Renal cortex interstitium (tissue), 11 donors: ENCODE data around the gene SRSF12. TPM values are rescaled to one million over a fixed set of nuclear protein-coding genes. Genes with fewer than 3 reads are reported as not detected.

Source experiments
- DNase-seq, 11 donors: peaks; one replicate each; pipeline ENCODE4 v3.0.0-alpha.2; 2013; ENCODE audit warnings: low read depth in 9 of 11, low spot score in 4 of 11; ENCODE audit errors: extremely low read depth in 1 of 11
- polyA plus RNA-seq, 3 donors: library from polyadenylated mRNA; unstranded; fragments of 120-200 nt; gene quantifications; one replicate each; pipeline ENCODE4 v1.2.1, GENCODE V29; 2013; ENCODE audit not compliant: insufficient read length in 3 of 3

Gene SRSF12
- polyA plus RNA-seq, 3 donors, result 14.0 to 17.4 (median 16.3) TPM

- no peak for DNase-seq
Observed at GRCh38 chr6:89051676-89052075, 66.2 kb downstream of the SRSF12 start.

GRCh38 chr6:89050697-89051096 lies 67.2 kb downstream of the SRSF12 start:
- DNase-seq, result no peak

GRCh38 chr6:89050155-89050554 lies 67.7 kb downstream of the SRSF12 start:
- no peak for DNase-seq

GRCh38 chr6:89048985-89049384 lies 68.9 kb downstream of the SRSF12 start:
- no peak for DNase-seq

- DNase-seq, result no peak
Observed at GRCh38 chr6:89048288-89048923, 69.5 kb downstream of the SRSF12 start.

GRCh38 chr6:89047473-89047872 lies 70.4 kb downstream of the SRSF12 start:
- no peak for DNase-seq

Other genes starting within 250 kb of the SRSF12 start
- 10 to 100 TPM; 14.5 to 18.0 (median 14.9) TPM for gene RNGTT, start 154.5 kb downstream of the SRSF12 start, polyA plus RNA-seq
- 100 to 1,000 TPM; 109 to 139 (median 136) TPM for gene PNRC1, start 37.3 kb downstream of the SRSF12 start, polyA plus RNA-seq
- 10 to 100 TPM; 30.9 to 36.3 (median 33.2) TPM for gene PM20D2, start 28.0 kb upstream of the SRSF12 start, polyA plus RNA-seq
- gene GABRR1, start 99.3 kb upstream of the SRSF12 start, polyA plus RNA-seq, result 1 to 10 TPM in 2 of 3 donors, under 1 TPM in 1; 0.95 to 2.9 (median 2.1) TPM
- gene GABRR2, start 197.2 kb upstream of the SRSF12 start, polyA plus RNA-seq, result 1 to 10 TPM in 1 of 3 donors, under 1 TPM in 2; 0.82 to 3.5 (median 0.93) TPM
- 10 to 100 TPM; 53.3 to 62.1 (median 54.4) TPM for gene UBE2J1, start 234.7 kb upstream of the SRSF12 start, polyA plus RNA-seq